Myometrial cell (primary cell): ENCODE data around the gene ERMAP. TPM values are rescaled to one million over a fixed set of nuclear protein-coding genes. Genes with fewer than 3 reads are reported as not detected.

Experiments used
- total RNA-seq: library from RNA; depleted of rRNA; stranded (reverse); fragments of >200 nt; gene quantifications from 2 replicates; pipeline ENCODE4 v1.2.3, GENCODE V29; 2015

The ERMAP gene, protein sequence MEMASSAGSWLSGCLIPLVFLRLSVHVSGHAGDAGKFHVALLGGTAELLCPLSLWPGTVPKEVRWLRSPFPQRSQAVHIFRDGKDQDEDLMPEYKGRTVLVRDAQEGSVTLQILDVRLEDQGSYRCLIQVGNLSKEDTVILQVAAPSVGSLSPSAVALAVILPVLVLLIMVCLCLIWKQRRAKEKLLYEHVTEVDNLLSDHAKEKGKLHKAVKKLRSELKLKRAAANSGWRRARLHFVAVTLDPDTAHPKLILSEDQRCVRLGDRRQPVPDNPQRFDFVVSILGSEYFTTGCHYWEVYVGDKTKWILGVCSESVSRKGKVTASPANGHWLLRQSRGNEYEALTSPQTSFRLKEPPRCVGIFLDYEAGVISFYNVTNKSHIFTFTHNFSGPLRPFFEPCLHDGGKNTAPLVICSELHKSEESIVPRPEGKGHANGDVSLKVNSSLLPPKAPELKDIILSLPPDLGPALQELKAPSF
- total RNA-seq: 8.6 and 10.1 TPM in 2 replicates

DNA sequence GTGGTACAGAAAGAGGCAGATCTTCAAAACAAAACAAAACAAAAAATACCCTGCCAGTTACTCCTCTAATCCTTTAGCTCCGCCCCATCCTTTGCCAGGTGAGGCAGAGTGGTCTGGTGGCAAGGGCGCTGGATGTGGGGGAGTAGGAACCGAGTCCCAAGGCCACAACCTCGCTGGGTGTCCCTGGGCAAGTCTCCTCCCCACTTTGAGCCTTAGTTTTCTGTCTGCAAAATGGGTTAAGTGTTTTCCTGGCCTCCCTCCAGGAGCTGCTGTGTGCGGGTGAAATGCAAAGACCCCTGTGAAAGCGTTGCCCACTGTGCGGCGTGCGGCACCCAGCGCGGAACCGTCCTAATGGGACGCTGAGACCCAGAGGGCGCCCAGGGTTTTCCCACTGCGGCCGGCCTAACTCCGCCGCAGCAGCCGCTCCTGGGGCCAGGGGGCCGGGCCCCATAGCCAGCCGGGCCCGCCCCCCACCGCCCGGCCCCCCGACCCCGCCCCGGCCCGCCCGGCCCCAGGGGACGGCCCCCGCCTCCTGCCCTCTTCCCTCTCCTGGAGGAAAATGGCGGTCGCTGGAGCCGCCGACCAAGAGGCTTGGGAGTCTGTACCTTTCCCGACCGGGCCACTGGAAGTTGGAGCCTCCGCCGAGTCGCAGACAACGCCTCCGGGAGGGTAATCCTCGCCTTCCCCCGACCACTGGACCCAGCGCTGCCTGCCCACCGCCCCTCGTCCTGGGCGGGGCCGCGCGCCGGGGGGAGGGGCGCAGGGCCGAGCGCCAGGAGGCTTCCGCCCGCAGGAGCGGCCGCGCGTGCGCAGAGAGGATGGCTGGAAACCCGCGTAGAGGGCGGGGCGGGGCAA lies at the start of gene ERMAP, which contains the start of gene SVBP:
ERMAP (plus strand) TSS at position 538 of the 855 bp plus-strand sequence. CDS start 13,327 bp downstream, outside the sequence.
SVBP (minus strand) TSS at position 813 of the 855 bp plus-strand sequence. CDS start 853 bp downstream, outside the sequence.

DNA sequence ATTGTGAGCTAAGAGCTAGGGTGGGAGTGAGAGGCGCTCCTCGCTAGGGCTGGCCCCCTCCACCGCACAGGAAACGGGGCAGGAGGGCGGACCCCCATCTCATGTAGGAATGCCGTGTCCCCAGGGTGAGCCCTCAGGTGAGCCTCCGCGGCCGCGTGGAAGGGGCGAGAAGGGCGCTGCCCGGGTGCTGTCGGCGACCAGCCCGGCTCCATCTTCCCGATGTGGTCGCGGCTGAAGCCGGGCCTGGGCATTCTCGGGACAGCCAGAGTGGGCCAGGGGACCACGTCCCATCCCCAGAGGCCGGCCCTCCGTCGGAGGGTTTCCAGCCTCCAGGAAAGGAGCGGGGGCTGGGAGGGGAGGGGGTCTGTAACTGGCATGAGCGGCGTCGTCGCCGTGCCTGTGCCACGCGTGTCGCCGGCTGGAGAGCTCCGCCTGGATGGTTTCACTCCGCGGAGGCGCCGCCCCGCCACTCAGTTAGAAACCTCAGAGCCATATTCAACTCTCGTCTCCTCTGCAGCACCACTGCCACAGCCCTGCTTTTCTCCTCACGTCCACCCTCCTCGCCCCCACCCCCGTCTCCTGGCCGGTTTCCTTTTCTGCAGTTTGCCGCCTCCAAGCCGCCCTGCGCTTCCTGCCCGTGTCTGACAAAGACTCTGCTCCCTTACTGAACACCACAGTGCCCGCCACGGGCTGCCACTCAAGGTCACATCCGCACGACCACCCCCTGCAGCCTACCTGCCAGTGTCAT lies 31.8 kb upstream of the ERMAP start, which contains the start of gene TMEM269:
TMEM269 (plus strand) TSS at position 46 of the 748 bp plus-strand sequence. CDS start 4,903 bp downstream, outside the sequence.

DNA sequence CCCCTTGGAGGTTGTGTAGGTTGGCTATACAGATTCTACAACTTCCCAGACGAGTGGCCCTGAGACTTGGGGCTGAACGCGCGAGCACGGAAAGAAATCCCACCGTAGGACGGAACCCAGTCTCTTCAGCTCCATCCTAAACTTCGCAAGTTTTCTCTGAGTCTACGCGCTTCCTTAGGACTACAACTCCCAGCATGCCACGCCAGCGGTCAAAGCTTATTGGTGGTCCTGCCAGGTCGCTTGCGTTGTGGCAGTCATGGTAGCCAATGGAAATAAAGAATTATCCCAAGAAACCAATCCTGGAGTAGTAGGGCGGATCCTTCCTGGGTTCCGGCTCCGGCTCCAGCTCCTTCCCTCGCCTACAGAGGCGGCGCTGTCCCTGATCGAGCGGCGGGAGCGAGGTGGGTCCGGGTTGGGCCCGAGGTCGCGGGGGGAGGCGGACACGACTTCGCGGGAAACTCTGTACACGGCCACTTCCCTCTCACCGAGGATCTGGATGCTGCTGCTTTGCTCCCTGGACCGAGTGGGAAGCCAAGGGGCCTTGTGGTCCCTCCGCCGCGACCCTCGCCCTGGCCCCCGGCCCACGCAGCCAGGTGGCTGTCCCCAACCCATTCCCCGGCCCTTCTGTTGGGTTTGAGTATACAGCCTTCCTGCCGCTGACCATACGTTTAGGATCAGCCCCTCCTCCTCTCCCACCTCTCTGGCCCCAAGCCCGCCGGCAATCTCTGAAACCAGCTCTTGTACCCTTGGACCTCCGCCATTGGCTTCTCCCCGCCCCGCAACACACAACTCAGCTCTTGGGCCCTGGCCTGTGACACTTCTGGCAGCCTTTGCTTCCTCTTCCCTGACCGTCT lies 29.6 kb downstream of the ERMAP start, which contains the start of gene ZNF691:
ZNF691 (plus strand) TSS at position 357 of the 854 bp plus-strand sequence. CDS start 3,046 bp downstream, outside the sequence.

Other genes with a start within 250 kb of the ERMAP start
- gene PPIH, start 158.7 kb upstream of the ERMAP start, total RNA-seq: 48.6 and 73.2 TPM in 2 replicates
- 864 and 952 TPM in 2 replicates for gene YBX1, start 134.7 kb upstream of the ERMAP start, total RNA-seq
- gene CLDN19, start 76.9 kb upstream of the ERMAP start, total RNA-seq: not detected in 2 replicates
- 180 and 215 TPM in 2 replicates for gene P3H1, start 50.1 kb upstream of the ERMAP start, total RNA-seq
- 2.6 and 3.0 TPM in 2 replicates for gene C1orf50, start 49.9 kb upstream of the ERMAP start, total RNA-seq
- gene TMEM269, start 32.1 kb upstream of the ERMAP start, total RNA-seq: under 0.01 TPM in 1 of 2 replicates, not detected in the other
- 9.7 and 10.7 TPM in 2 replicates for gene SVBP, start 275 bp downstream of the ERMAP start, total RNA-seq
- gene ZNF691, start 29.5 kb downstream of the ERMAP start, total RNA-seq: 9.8 and 10.3 TPM in 2 replicates
- 45.6 and 67.5 TPM in 2 replicates for gene SLC2A1, start 141.7 kb downstream of the ERMAP start, total RNA-seq